ENCODE results near the gene FAM240B. TPM values are rescaled to one million over a fixed set of nuclear protein-coding genes. Genes with fewer than 3 reads are reported as not detected.

FAM240B gene
- total RNA-seq, 2 experiments from 2014 or later = not detected

GRCh38 chr9:38659538-38659937, 60.4 kb downstream of the FAM240B start:
- H3K9me3 Mint-ChIP-seq = no peaks in the 10 kb centered on the region
- no peak overlapping the region for H3K4me3 Mint-ChIP-seq
- H3K36me3 Mint-ChIP-seq (ENCODE audit: low read depth) = no peaks in the 10 kb centered on the region
- H3K9me3 ChIP-seq (ENCODE audit: control insufficient read depth in 1 of 2, insufficient read depth in 1 of 2, low read length in 2 of 2) = no peaks in the 10 kb centered on the region
- no peak overlapping the region for H3K27ac ChIP-seq (ENCODE audit: low read depth in 1 of 2, low read length in 2 of 2)
- DNase-seq (no peak), ATAC-seq (ENCODE audit: poor library complexity) (no peak)
- intact Hi-C loops (cut with DNase I, micrococcal nuclease) = no loop called here
- no peak overlapping the region for H3K27ac Mint-ChIP-seq
- no peaks in the 10 kb centered on the region for H3K4me1 ChIP-seq (ENCODE audit: insufficient read depth, low read length)
- H3K4me3 ChIP-seq (ENCODE audit: low read length) = no peak overlapping the region
- peaks cover 54% of the 10 kb centered on the region for H3K27me3 Mint-ChIP-seq
- ChIA-PET POLR2A (no interaction called here), CTCF (no interaction called here)
- H3K27me3 ChIP-seq (ENCODE audit: control insufficient read depth in 1 of 2, insufficient read depth in 2 of 2, low read length in 2 of 2) = peaks cover 0 to 6% of the 10 kb centered on the region in 2 experiments
- no peak for TF ChIP-seq CTCF (IDR thresholded peaks at IDR 0.05)
- no peaks in the 10 kb centered on the region for H3K4me1 Mint-ChIP-seq (ENCODE audit: low read depth)
- no peaks in the 10 kb centered on the region for H3K36me3 ChIP-seq (ENCODE audit: insufficient read depth, low read length)

DNA sequence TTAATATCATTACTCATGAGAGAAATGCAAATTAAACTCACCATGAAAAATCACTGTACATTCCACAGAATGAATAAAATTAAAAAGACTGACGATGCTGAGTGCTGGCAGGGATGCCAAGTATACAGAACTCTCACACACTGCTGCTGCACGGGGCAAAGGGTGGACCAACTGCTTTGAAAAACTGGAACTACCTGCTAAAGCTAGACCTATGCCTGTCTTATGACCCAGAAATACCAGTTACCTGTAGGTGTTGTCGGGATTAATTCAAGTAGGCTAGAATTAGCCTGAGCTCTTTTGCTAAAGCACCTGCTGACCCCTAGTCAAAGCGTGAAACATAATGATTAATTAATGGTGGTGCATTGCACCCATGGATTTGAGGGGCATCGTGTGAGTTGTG, 63.0 kb downstream of the FAM240B start:
- no peaks in the 10 kb centered on the region for H3K9me3 ChIP-seq (ENCODE audit: control insufficient read depth in 1 of 2, insufficient read depth in 1 of 2, low read length in 2 of 2)
- H3K4me1 ChIP-seq (ENCODE audit: insufficient read depth, low read length) = no peaks in the 10 kb centered on the region
- ATAC-seq (ENCODE audit: poor library complexity) (no peak), DNase-seq (no peak)
- TF ChIP-seq CTCF (IDR thresholded peaks at IDR 0.05) = no peak
- H3K27me3 ChIP-seq (ENCODE audit: control insufficient read depth in 1 of 2, insufficient read depth in 2 of 2, low read length in 2 of 2) = peaks cover 0 to 6% of the 10 kb centered on the region in 2 experiments
- no peaks in the 10 kb centered on the region for H3K36me3 ChIP-seq (ENCODE audit: insufficient read depth, low read length)
- no peaks in the 10 kb centered on the region for H3K4me1 Mint-ChIP-seq (ENCODE audit: low read depth)
- intact Hi-C loops (cut with DNase I, micrococcal nuclease) = no loop called here
- ChIA-PET POLR2A (no interaction called here), CTCF (no interaction called here)
- no peak overlapping the region for H3K4me3 ChIP-seq (ENCODE audit: low read length)
- no peak overlapping the region for H3K27ac ChIP-seq (ENCODE audit: low read depth in 1 of 2, low read length in 2 of 2)
- H3K4me3 Mint-ChIP-seq = no peak overlapping the region
- no peaks in the 10 kb centered on the region for H3K9me3 Mint-ChIP-seq
- no peaks in the 10 kb centered on the region for H3K36me3 Mint-ChIP-seq (ENCODE audit: low read depth)
- no peak overlapping the region for H3K27ac Mint-ChIP-seq
- H3K27me3 Mint-ChIP-seq = peaks cover 43% of the 10 kb centered on the region

DNA sequence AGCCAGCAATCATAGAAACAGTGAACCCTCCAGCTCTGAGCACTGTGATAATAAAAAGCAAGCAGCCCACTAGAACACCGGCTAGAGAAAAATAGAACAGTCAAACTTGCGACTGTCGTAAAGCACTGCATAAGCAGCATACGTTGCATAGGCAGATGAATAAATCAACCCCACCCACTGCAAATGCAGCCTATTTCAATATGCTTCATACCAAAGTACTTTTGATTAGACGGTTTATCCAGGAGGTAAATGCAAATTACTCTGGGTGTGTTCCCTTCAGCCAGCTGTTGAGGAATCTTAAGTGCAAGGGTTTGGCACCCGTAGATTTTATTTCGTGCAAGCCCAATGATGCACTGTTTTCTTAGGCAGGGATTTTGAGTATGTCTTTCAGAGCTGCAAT, 67.4 kb downstream of the FAM240B start:
- ATAC-seq (ENCODE audit: poor library complexity) (no peak), DNase-seq (no peak)
- H3K27me3 Mint-ChIP-seq = peaks cover 30% of the 10 kb centered on the region
- no peaks in the 10 kb centered on the region for H3K9me3 Mint-ChIP-seq
- intact Hi-C loops (cut with DNase I, micrococcal nuclease) = no loop called here
- no peaks in the 10 kb centered on the region for H3K36me3 Mint-ChIP-seq (ENCODE audit: low read depth)
- Histone ChIP-seq H3K4me3 (ENCODE audit: low read length) (no peak overlapping the region), H3K9me3 (ENCODE audit: control insufficient read depth in 1 of 2, insufficient read depth in 1 of 2, low read length in 2 of 2) (no peaks in the 10 kb centered on the region), H3K36me3 (ENCODE audit: insufficient read depth, low read length) (no peaks in the 10 kb centered on the region), H3K4me1 (ENCODE audit: insufficient read depth, low read length) (no peaks in the 10 kb centered on the region), H3K27me3 (ENCODE audit: control insufficient read depth in 1 of 2, insufficient read depth in 2 of 2, low read length in 2 of 2) (peaks cover 0 to under 1% of the 10 kb centered on the region in 2 experiments), H3K27ac (ENCODE audit: low read depth in 1 of 2, low read length in 2 of 2) (no peak overlapping the region)
- H3K27ac Mint-ChIP-seq = no peak overlapping the region
- ChIA-PET POLR2A (no interaction called here), CTCF (no interaction called here)
- H3K4me3 Mint-ChIP-seq = no peak overlapping the region
- no peak for TF ChIP-seq CTCF (IDR thresholded peaks at IDR 0.05)
- H3K4me1 Mint-ChIP-seq (ENCODE audit: low read depth) = no peaks in the 10 kb centered on the region

Data from CD4-positive, alpha-beta T cell (primary cell).